ENCODE data around the gene GASK1B.

GASK1B gene

DNA sequence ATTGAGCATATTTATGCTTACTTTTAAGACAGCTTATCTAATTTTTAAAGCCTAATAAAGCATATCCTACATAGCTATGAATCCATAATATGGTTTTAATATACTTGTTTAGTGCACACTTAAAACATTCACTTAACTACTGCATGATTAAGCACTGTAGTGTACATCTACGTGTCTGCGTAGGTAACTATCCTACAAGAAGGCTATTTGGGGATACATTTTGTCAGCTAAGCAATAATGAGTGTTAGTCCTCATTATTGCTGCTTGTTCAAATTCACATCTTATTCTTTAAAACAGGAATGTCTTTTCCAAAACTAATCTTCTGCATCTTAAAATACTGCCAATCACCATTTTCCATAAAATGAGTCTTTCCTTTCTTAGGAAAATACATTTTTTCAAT lies 38.6 kb downstream of the GASK1B start:
- DNase-seq: no peak

DNA sequence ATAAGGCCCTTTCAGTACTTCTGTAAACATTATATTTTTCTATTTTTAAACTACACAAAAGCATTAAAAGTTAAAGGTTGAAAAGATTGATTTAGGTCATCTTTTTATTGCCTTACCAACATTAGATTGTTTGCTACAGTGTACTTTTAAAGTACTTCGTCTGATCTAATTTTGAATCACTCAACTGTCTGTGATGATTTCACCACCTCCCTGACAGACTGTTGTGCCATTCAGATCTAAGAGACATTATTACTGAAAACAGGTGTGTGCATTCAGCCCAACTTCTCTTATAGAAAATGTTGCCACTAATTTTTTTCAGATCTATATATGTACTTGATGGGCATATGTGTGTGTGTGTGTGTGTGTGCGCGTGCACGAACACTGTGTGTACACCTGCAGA lies 39.3 kb downstream of the GASK1B start:
- no peak for DNase-seq

DNA sequence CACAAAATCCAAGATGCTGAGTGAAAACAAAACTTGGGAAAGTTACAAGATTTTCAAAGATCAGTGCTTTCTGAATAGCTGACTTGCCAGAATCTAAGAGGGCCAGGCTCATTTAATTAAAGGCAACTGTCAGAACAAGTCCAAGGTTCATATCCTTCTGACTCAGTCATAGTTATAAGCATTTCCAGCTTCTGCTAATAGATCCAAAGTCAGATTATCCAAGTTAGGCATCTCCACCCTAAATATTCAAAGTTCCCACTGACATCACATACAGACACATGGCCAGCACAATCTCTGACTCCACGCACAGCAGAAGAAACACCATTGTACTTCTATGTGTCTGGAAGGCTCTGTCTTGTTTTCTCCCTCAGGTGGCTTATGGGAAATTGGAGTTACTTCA lies 41.8 kb downstream of the GASK1B start:
- DNase-seq: no peak

GRCh38 chr4:158130204-158130603 lies 42.6 kb downstream of the GASK1B start:
- DNase-seq: no peak

DNA sequence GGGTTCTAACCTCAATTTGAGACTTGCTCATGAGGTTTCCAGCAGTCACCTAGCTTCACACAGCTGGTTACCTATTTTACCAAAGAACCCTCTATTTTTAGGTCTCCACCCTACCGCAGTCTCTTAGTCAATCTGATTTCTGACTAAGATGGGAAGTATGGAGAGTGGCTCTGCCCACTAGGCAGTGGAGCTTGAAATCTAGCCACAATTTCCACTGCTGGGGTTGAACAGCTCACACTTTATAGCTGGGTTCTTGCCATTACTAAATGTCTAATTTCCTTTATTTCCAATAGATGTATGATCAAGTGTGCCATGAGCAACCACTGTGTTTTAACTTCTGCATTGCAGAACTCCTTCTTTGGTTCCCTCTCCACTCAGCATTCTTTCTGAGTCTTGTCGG lies 43.1 kb downstream of the GASK1B start:
- DNase-seq: no peak

DNA sequence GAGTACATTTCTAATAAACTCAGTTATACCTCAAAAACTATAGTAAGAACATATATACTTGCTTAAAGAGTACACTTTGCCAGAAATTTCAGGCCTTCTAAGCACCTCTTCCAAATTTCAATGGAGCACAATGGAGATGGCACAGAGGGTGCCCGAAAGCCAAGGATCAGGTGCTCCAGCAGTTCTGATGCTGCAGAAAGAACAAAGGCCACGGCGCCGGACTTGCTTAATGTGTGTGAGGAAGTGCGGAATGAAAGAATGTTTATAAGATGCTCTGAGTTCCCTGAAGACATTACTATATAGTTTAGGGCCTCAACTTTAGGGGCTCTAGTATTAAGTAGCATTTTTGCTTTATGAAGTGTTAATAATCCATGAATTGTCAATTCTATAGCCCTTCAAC lies 44.3 kb downstream of the GASK1B start:
- DNase-seq: no peak

DNA sequence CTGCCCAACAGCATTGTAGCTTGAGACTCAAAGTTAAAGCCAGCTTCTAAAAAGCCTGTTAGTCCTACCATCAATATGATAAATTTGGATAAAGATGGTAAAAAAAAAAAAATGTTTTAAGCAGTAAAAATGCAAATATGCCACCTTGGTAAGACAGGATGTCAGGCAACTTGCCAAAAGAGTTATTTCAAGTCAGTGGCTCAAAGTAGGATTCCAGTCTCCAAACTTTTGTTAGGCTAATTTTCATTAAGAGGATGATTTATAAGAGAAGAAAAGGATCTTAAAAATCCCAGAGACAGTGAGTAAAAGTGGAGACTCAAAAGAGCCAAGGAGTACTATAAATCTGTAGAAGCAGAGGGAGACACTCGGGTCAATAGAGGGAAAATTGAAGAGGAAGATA lies 47.5 kb downstream of the GASK1B start:
- DNase-seq: no peak
